Activated gamma-delta T cell (primary cell): ENCODE data around the gene PHLPP2.

Source experiments
- DNase-seq: peaks from one replicate; lab custom pipeline; 2025; lab: John Stamatoyannopoulos, UW

Gene PHLPP2

DNA sequence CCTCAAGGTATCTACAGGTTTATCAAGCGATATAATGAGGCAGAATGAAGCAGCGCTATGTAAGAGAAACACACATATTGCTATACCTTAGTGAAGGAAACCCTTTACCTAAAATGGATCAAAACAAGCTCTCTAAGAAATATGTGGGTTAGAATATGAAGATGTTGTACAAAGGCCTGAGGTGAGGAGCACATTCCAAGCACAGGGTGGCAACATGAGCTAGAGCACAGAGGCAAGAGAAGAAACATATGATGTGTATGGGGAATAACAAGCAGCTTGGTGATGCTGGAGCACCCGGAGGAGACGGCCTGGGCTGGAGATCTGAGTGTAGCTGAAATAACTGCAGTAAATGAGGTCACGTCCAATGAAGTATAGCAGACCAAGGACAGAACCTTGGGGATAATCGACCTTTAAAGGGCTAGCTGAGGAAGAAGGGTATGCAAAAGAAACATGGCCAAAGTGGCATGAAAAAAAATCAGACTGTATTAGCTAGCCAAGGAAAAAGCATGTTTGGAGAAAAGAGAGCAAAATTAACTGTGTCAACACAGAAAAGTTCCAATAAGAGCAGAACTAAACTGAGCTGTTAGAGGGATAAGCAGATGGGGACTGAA lies 54.5 kb downstream of the PHLPP2 start:
- no peak for DNase-seq

- no peak for DNase-seq
Measured at GRCh38 chr16:71666928-71667707, 57.4 kb downstream of the PHLPP2 start.

- no peak for DNase-seq
Measured at GRCh38 chr16:71666264-71666663, 58.2 kb downstream of the PHLPP2 start.

GRCh38 chr16:71659471-71659870 lies 65.0 kb downstream of the PHLPP2 start:
- no peak for DNase-seq

DNA sequence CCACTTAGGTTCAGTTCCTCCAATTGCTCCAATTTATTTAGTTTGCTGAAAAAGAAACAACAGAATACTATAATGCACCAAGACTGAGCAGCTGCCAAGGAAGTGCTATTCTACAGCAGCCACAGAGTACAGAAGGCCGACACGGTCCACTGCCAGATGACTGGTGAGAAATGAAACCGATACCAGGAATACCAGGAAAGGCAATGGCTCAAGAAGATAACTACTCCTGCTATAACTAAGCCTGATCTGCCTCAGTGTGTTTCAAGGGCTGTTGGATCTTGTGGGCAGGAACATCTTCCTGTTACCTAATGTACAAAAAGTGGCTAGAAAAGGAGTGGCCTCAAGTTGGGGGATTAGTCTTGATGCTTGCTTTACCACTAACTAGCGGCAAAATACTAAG lies 65.7 kb downstream of the PHLPP2 start:
- DNase-seq = no peak

- no peak for DNase-seq
Measured at GRCh38 chr16:71649704-71650103, 74.8 kb downstream of the PHLPP2 start.

DNA sequence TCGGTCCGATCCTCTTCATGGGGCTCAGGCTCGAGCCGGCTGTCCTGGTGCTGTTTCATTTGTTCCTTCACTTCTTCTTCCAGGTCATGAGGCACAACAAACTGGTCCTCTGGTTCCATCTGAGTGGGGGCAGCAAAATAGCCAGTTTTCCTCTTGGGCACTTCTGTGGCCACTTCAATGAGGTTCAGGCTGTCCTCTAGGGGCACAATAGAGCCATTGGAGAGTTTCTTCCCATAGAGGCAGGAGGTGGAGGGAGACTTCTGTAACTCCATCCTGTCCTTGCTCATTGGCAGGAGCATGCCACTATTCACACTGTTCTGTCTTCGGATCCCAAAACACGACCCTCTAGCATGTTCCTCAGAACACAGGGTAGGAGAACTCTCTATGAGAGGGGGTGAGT lies 75.6 kb downstream of the PHLPP2 start:
- no peak for DNase-seq

GRCh38 chr16:71648162-71648561 lies 76.3 kb downstream of the PHLPP2 start:
- DNase-seq = no peak

- DNase-seq = no peak
Measured at GRCh38 chr16:71647391-71647790, 77.1 kb downstream of the PHLPP2 start.

- DNase-seq = no peak
Measured at GRCh38 chr16:71645450-71645849, 79.1 kb downstream of the PHLPP2 start.

DNA sequence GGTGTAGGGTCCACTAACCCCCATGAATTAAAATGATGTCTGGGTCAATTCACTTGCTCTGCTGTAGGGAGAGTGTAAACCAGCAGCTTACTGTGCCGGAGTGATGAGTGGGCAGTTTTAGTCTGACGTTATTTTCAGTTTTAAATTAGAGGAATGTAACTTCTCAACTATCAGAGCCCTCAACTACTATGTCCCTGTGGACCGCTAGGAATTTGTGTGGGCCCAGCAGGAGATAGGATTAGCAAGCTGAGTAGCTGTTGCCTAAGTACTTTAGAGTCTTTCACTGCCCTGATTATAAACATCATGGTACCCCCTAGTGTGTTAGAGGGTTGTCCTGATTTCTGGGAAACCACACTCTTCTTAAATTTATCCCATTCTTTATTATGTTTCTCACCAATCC lies 87.1 kb downstream of the PHLPP2 start:
- DNase-seq = no peak

- no peak for DNase-seq
Measured at GRCh38 chr16:71635632-71636031, 88.9 kb downstream of the PHLPP2 start.

DNA sequence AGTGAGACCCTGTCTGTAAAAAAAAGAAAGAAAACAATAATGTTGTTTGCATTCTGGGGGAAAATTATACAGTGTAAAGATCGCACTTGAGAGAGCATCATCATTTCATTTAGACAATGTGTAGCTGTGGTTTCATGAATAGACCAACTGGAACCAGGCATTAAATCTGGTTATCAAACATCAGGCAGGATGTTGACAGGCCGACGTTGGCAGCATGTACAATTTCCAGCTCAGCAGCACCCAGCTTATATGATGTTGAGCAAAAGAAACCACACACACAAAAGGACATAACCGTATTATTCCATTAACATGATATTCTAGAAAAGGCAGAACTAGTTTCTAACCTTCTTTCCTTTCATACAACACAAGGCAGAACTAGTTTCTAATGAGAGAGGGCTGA lies 92.7 kb downstream of the PHLPP2 start:
- no peak for DNase-seq

DNA sequence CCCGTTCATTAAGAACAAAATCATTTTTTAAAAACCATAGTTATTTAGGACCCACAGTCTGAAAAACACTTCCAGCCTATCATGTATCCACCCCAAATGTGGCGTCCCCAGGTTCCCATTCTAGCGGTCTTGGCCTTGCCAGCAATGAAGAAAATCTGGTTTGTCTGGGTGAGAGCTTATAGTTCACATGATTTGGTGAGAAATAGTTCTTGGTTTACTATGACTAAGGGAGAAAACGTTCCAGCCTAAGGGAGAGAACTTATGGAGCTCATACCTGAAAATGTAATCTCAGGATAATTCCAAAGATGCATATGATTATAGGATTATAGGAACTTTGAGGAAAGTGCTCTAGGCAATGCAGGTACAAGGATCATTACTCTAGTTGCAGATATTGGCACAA lies 93.7 kb downstream of the PHLPP2 start:
- DNase-seq = no peak

GRCh38 chr16:71629278-71630016 lies 95.1 kb downstream of the PHLPP2 start:
- DNase-seq = no peak

DNA sequence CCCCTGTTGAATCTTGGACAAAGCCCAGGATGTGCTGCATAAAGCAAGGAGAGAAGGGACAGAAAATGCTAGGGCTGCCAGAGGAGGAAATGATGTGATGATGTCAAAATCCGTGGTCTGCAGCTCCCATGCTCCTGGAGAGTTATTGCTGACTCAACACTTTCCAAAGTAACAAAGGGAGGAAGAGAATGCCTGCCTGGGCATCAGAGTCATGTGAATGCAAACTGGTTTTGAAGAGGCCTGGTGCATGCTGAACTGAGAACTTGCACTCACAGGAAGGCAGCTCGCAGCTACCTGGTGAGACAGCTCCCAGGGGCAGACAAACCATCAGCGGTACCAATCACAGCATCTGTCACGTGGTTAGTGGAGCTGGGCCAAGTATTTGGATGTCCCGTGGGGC lies 95.7 kb downstream of the PHLPP2 start:
- no peak for DNase-seq

GRCh38 chr16:71627731-71628181 lies 96.7 kb downstream of the PHLPP2 start:
- DNase-seq = no peak

DNA sequence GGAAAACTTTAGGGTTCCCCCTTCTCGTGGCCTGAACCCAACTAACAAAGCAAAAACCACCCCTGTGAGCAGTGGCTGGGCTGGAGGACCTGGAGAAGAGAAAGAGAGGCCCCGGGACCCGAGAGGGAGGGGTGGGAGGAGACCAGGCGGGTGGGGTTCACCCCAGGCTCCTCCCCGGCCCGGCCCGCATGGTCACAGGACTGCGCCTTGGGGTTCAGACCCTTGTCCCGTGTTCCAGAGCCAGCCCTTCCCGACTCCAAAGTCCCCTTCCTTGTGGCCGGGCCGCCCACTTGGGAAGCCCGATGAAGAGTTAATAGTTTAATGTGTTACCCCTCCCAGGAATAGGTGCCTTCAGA lies 97.7 kb downstream of the PHLPP2 start:
- no peak for DNase-seq

DNA sequence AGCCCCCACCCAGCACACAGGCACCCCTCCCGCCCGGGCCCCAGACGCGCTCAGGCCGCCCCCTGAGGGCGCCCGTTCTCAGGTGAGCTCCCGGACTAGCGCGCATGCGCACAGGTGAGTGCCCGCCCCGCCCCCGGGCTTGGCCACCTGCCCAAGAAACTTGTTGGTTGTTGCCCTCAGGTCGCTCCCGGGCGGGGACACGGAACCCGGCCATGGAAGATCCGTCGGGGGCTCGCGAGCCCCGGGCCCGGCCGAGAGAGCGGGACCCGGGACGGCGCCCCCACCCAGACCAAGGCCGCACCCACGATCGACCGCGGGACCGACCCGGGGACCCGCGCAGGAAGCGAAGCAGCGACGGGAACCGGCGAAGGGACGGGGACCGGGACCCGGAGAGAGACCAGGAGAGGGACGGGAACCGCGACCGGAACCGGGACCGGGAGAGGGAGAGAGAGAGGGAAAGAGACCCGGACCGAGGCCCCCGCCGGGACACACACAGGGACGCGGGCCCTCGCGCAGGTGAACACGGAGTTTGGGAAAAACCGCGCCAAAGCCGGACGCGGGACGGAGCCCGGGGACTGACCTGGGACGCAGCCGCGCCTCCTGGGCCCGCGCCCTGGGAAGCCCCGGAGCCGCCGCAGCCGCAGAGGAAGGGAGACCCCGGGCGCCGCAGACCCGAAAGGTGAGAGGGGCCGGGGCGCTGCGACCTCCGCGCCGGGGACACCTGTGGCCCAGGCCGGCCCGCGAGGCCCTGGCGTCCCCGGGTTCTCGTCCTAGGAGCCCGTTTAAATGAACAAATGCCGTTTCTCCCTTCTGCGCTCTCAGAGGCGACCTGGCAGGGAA lies 98.3 kb downstream of the PHLPP2 start, which contains the start of gene MARVELD3:
Gene MARVELD3, plus strand, starts transcription at position 167 of the 840 bp plus-strand sequence. Its CDS starts 46 bp downstream, at position 213.
- no peak for DNase-seq

DNA sequence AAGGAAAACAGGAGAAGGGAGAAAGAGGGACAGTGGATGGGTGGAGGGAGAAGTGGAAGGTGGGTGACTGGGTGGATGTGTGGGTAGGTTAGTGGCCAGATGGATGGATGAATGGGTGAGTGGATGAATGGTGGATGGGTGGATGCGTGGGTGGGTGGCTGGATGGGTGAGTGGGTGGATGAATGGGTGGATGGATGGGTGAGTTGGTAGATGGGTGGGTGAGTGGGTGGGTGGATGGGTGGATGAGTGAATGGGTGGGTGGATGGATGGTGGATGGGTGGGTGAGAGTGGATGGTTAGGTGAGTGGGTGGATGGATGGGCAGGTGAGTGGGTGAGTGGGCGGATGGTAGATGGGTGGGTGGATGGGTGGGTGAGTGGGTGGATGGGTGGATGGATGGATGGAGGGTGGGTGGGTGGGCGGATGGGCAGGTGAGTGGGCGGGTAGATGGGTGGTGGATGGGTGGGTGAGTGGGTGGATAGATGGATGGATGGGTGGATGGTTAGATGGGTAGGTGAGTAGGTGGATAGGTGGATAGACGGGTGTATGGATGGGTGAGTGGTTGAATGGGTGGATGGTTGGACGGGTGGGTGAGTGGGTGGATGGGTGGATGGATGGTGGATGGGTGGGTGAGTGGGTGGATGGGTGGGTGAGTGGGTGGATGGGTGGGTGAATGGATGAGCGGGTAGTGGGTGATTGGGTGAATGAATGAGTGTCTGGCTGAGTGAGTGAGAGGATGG lies 99.2 kb downstream of the PHLPP2 start:
- DNase-seq = no peak

DNA sequence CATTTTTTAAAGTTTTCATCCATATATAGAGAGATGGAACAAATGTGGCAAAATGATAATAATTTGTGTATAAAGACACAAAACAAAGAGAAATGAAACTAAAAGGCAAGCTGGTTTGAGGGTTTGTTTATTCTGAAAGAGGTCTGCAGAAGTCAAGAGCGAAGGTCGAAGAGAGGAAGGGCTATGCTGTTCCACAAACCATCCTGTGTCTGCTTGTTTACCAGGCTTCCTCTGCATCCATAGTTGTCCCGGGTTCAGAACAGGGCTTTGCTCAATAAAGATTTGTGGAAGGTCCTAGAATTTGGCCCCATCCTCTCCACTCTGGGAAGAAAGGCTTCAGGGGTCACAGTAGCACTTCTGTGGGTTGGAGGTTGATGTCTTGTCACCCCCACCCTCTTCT lies 100.9 kb downstream of the PHLPP2 start:
- no peak for DNase-seq
